ENCODE results near the gene POLRMT. TPM values are rescaled to one million over a fixed set of nuclear protein-coding genes. Genes with fewer than 3 reads are reported as not detected.

POLRMT gene
- total RNA-seq, 1 experiment from 2014 or later: 104 TPM

DNA sequence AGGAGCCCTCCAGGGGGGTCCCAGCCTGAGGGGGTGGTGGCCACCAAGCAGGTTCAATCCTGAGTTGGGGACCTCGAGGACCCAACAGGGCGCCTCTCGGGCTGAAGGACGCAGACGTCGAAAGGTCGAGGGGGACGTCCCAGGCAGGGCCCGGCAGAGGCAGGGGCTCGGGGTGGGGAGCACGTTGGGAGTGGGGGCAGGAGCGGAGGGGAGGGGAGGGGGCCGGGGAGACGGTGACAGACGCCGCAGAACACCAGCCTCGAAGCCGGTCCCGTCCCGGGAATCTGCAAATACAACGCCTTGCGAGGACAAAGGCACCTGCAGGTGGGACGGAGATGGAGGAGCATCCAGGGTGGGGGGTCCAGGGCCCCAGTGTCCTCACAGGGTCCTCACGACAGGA is 10.4 kb upstream of the POLRMT start:
- Histone ChIP-seq H3K18ac (ENCODE audit: insufficient read length, low read depth, low read length) (no peak overlapping the region), H4K5ac (ENCODE audit: insufficient read length, low read depth, low read length) (no peak overlapping the region), H3K4me2 (ENCODE audit: insufficient read depth, insufficient read length, low read length) (no peak overlapping the region), H4K20me1 (ENCODE audit: control insufficient read depth, insufficient read depth, insufficient read length) (no peaks in the 10 kb centered on the region), H3T11ph (ENCODE audit: low read length) (no peak overlapping the region), H3K23ac (ENCODE audit: insufficient read length, low read depth, low read length) (no peak overlapping the region), H2BK5ac (ENCODE audit: insufficient read length, low read length) (no peak overlapping the region), H3K79me2 (ENCODE audit: insufficient read depth, low read length) (no peaks in the 10 kb centered on the region), H3K56ac (ENCODE audit: insufficient read length, low read depth, low read length) (no peak overlapping the region), H2BK12ac (ENCODE audit: insufficient read length, low read depth, low read length) (no peak overlapping the region), H3K4ac (ENCODE audit: low read depth, low read length) (no peak overlapping the region), H2BK20ac (ENCODE audit: low read depth, low read length, poor library complexity, severe bottlenecking) (no peak overlapping the region), H3K9me3 (ENCODE audit: control insufficient read depth, low read depth, low read length) (no peaks in the 10 kb centered on the region), H2BK120ac (ENCODE audit: low read depth, low read length, poor library complexity, severe bottlenecking) (no peak overlapping the region), H3K23me2 (ENCODE audit: insufficient read length, low read depth, low read length, poor library complexity, severe bottlenecking) (no peaks in the 10 kb centered on the region), H2AFZ (ENCODE audit: low read length) (no peak overlapping the region), H2AK5ac (ENCODE audit: insufficient read length, low read length) (no peak overlapping the region), H3K14ac (ENCODE audit: insufficient read depth, low read length) (no peak overlapping the region), H2BK15ac (ENCODE audit: low read depth, low read length) (no peak overlapping the region), H4K91ac (ENCODE audit: insufficient read length, low read depth, low read length) (no peak overlapping the region), H3K4me1 (ENCODE audit: insufficient read depth, low read length) (no peaks in the 10 kb centered on the region), H4K8ac (replicated peaks; ENCODE audit: insufficient read length, low read depth, low read length) (no peak overlapping the region), H3K79me1 (ENCODE audit: insufficient read depth, low read depth, low read length, poor library complexity, severe bottlenecking) (no peaks in the 10 kb centered on the region), H3K27me3 (ENCODE audit: insufficient read depth, low read length) (no peaks in the 10 kb centered on the region), H3K27ac (ENCODE audit: insufficient read length, low read depth, low read length) (no peak overlapping the region), H3K9ac (ENCODE audit: extremely low read depth, insufficient read length, low read length) (no peak overlapping the region)
- peaks cover 4 to 5% of the 10 kb centered on the region in 2 experiments; a peak in 3 of 4 replicates for H3K4me1 Mint-ChIP-seq
- no peak for DNase-seq
- H3K9me3 Mint-ChIP-seq: no peaks in the 10 kb centered on the region
- H3K27me3 Mint-ChIP-seq (ENCODE audit: low read depth): peaks cover 7% of the 10 kb centered on the region
- TF ChIP-seq, protein P1, sequence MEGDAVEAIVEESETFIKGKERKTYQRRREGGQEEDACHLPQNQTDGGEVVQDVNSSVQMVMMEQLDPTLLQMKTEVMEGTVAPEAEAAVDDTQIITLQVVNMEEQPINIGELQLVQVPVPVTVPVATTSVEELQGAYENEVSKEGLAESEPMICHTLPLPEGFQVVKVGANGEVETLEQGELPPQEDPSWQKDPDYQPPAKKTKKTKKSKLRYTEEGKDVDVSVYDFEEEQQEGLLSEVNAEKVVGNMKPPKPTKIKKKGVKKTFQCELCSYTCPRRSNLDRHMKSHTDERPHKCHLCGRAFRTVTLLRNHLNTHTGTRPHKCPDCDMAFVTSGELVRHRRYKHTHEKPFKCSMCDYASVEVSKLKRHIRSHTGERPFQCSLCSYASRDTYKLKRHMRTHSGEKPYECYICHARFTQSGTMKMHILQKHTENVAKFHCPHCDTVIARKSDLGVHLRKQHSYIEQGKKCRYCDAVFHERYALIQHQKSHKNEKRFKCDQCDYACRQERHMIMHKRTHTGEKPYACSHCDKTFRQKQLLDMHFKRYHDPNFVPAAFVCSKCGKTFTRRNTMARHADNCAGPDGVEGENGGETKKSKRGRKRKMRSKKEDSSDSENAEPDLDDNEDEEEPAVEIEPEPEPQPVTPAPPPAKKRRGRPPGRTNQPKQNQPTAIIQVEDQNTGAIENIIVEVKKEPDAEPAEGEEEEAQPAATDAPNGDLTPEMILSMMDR (conservative IDR thresholded peaks at IDR 0.05): no peak
- H3K36me3 Mint-ChIP-seq (ENCODE audit: insufficient read depth in 1 of 3, low read depth in 3 of 3): peaks cover 9 to 26% (median 11%) of the 10 kb centered on the region in 3 experiments
- no peak overlapping the region; a peak in 1 of 5 replicates for H3K4me3 Mint-ChIP-seq
- no peak overlapping the region for H3K27ac Mint-ChIP-seq
- WGBS (ENCODE audit: extremely low coverage, insufficient read length, low lambda C conversion rate): no CpG with 5 or more reads among the region's 24 CpGs
